ENCODE data around the gene PSMD8.
"Not testable (repeated sequence)": the region's sequence is repeated elsewhere in the genome, so short reads cannot be mapped to it uniquely, and the experiment has no call there.

- TF ChIP-seq POLR2AphosphoS5, CTCF (IDR thresholded peaks at IDR 0.05): not testable (repeated sequence)
Measured at GRCh38 chr19:38410407-38410806, 36.0 kb downstream of the PSMD8 start.

All from transverse colon (tissue), 4 donors.